ENCODE measurements around the gene PPP1R13B.
A peak's percentile ranks its signal among the peaks of the same experiment; 100 is the strongest.

The PPP1R13B gene

DNA sequence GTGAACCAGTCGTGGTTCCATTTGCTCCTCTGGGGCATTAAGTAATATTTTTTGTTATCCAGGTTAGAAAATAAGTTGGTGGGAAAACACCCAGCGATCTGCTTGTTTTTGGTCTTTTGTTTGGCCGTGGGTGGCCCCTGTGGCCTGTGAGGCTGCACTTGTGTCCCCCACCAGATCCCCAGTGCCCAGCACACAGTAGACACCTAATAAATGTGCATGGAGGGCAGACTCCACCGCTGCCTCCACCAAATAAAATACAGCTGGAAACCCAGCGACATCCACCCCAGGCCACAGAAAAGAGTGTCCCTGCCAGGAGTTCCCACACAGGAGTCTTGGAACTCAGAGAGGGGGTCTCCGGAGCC, 8.3 kb upstream of the PPP1R13B start:
- TF ChIP-seq, protein P1, sequence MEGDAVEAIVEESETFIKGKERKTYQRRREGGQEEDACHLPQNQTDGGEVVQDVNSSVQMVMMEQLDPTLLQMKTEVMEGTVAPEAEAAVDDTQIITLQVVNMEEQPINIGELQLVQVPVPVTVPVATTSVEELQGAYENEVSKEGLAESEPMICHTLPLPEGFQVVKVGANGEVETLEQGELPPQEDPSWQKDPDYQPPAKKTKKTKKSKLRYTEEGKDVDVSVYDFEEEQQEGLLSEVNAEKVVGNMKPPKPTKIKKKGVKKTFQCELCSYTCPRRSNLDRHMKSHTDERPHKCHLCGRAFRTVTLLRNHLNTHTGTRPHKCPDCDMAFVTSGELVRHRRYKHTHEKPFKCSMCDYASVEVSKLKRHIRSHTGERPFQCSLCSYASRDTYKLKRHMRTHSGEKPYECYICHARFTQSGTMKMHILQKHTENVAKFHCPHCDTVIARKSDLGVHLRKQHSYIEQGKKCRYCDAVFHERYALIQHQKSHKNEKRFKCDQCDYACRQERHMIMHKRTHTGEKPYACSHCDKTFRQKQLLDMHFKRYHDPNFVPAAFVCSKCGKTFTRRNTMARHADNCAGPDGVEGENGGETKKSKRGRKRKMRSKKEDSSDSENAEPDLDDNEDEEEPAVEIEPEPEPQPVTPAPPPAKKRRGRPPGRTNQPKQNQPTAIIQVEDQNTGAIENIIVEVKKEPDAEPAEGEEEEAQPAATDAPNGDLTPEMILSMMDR (conservative IDR thresholded peaks at IDR 0.05) = no peak
- peak overlapping the region; percentile 56 for H3K27ac ChIP-seq

- H3K27ac ChIP-seq = peak overlapping the region; percentile 56
- TF ChIP-seq, protein P1 (conservative IDR thresholded peaks at IDR 0.05) = no peak
Observed at GRCh38 chr14:103854822-103855733, 7.7 kb upstream of the PPP1R13B start.

DNA sequence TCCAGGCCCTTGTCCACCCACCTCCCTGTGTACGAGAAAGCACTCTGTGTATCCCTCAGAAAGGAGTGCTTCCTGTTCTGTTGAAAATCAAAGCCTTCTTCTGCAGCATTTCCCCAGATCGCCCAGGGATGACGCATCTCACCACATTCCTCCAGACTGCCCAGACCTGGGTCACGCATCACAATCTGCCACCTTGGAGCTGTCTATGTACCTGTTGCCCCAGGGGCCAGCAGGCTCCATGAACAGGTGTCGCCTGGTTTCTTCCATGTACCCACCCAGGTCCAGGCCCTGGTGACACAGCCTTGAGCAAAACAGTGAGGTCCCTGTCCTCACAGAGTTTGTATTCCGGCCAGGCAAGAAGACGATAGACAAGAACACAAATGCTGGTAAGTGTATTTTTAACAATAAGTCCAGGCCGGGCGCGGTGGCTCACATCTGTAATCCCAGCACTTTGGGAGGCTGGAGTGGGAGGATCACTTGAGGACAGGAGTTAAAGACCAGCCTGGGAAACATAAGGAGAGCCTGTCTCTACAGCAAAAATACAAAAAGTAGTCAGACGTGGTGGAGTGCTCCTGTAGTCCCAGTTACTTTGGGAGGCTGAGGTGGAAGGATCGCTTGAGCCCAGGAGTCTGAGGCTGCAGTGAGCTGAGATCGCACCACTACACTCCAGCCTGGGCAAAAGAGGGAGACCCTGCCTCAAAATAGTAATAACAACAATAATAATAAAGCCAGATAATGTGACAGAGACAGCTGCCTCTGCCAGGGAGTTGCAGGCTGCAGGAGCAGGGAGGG, 6.8 kb upstream of the PPP1R13B start:
- peak overlapping the region; percentile 56 for H3K27ac ChIP-seq
- TF ChIP-seq, protein P1 (conservative IDR thresholded peaks at IDR 0.05) = no peak

- H3K27ac ChIP-seq = peak overlapping the region; percentile 91; the same call in 1 of the 2 replicates
- TF ChIP-seq, protein P1 (conservative IDR thresholded peaks at IDR 0.05) = no peak
Observed at GRCh38 chr14:103849151-103849886, 1.9 kb upstream of the PPP1R13B start.

- peak overlapping the region; percentile 91 for H3K27ac ChIP-seq
- TF ChIP-seq, protein P1 (conservative IDR thresholded peaks at IDR 0.05) = no peak
Observed at GRCh38 chr14:103848175-103849077, 1.1 kb upstream of the PPP1R13B start.

- peak overlapping the region; percentile 91 for H3K27ac ChIP-seq
- TF ChIP-seq, protein P1 (conservative IDR thresholded peaks at IDR 0.05) = no peak
Observed at GRCh38 chr14:103846543-103847450, 578 bp downstream of the PPP1R13B start.

All from VCaP (cell line).